Measurements from ENCODE around the gene MCTP1. TPM values are rescaled to one million over a fixed set of nuclear protein-coding genes. Genes with fewer than 3 reads are reported as not detected.

The MCTP1 gene
- 4.1 TPM in 1 of 2 replicates, not detected in the other for total RNA-seq

DNA sequence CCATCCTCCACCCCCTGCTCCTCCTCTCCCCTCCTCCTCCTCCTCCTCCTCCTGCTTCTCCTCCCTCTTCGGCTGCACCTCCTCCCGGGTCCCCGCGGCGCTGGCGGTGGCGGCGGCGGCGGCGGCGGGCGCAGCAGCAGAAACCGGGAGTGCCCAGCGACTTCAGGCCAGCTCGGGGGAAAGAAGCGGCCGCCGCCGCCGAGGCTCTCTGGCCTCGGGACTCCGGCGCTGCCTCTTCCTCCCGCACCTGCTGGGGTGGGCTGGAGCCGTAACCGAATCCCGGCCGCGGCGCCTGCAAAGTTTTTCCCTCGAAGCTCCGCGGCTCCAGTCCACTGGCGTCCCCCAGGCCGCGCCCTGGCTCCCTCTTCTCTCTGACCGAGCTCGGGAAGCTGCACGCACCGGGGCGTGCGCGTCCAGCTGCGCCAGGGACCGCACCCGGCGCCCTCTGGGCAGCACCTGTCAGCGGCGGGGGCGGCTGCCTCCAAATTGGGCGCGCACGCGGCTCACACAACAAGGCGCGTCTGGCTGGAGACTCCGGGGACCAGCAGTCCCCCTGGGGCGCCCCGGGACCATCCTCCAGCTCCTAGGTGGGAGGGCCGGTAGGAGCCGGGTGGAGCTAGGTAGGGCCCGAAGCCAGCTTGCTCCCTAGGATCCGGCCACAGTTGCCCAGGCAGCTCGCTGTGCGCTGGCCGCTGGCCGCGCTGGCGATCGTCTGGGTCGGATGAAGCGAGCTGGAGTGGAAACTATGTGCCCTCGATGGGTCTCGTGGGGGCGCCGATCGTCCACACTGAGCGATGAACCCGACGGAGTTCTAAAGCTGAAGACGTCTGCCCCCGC is at the start of gene MCTP1:
MCTP1 (minus strand) TSS at position 523 of the 837 bp plus-strand sequence.

Other genes starting within 250 kb of the MCTP1 start
- not detected in 2 replicates for gene FAM81B, start 106.3 kb upstream of the MCTP1 start, total RNA-seq